ENCODE data around the gene SH3GLB2.
A peak's percentile ranks its signal among the peaks of the same experiment; 100 is the strongest.
"Not testable (repeated sequence)": the region's sequence is repeated elsewhere in the genome, so short reads cannot be mapped to it uniquely, and the experiment has no call there.

Gene SH3GLB2

GRCh38 chr9:129036923-129037766 is 9.0 kb upstream of the SH3GLB2 start:
- no peak for TF ChIP-seq POLR2A (IDR thresholded peaks at IDR 0.05; ENCODE audit: low read depth, low read length)
- FAIRE-seq (no peak), DNase-seq (ENCODE audit: insufficient read length, low spot score) (no peak)

GRCh38 chr9:129036241-129036922 is 8.3 kb upstream of the SH3GLB2 start, which contains the start of gene MIGA2:
MIGA2 (plus strand) TSS chr9:129036626; CDS start chr9:129040595, 3,969 bp downstream.
- TF ChIP-seq POLR2A (IDR thresholded peaks at IDR 0.05; ENCODE audit: low read depth, low read length): peak; percentile 93
- FAIRE-seq: peak; percentile 75
- DNase-seq (ENCODE audit: insufficient read length, low spot score): peak; percentile 99

- FAIRE-seq; DNase-seq (ENCODE audit: insufficient read length, low spot score): not testable (repeated sequence)
These were observed 7.7 kb upstream of the SH3GLB2 start for GRCh38 chr9:129035838-129036237.

GRCh38 chr9:129033216-129033615 is 5.1 kb upstream of the SH3GLB2 start:
- FAIRE-seq: no peak
- no peak for DNase-seq (ENCODE audit: insufficient read length, low spot score)
- TF ChIP-seq POLR2A (IDR thresholded peaks at IDR 0.05; ENCODE audit: low read depth, low read length): no peak

- no peak for TF ChIP-seq POLR2A (IDR thresholded peaks at IDR 0.05; ENCODE audit: low read depth, low read length)
- FAIRE-seq: no peak
- DNase-seq (ENCODE audit: insufficient read length, low spot score): no peak
These were observed 4.5 kb upstream of the SH3GLB2 start for GRCh38 chr9:129032541-129033159.

- FAIRE-seq (no peak), DNase-seq (ENCODE audit: insufficient read length, low spot score) (no peak)
- TF ChIP-seq POLR2A (IDR thresholded peaks at IDR 0.05; ENCODE audit: low read depth, low read length): no peak
These were observed 3.4 kb upstream of the SH3GLB2 start for GRCh38 chr9:129031514-129031913.

GRCh38 chr9:129030191-129030590 is 2.1 kb upstream of the SH3GLB2 start:
- TF ChIP-seq POLR2A (IDR thresholded peaks at IDR 0.05; ENCODE audit: low read depth, low read length): no peak
- FAIRE-seq (no peak), DNase-seq (ENCODE audit: insufficient read length, low spot score) (no peak)

- no peak for TF ChIP-seq POLR2A (IDR thresholded peaks at IDR 0.05; ENCODE audit: low read depth, low read length)
- FAIRE-seq (no peak), DNase-seq (ENCODE audit: insufficient read length, low spot score) (peak; percentile 84)
These were observed 393 bp downstream of the SH3GLB2 start for GRCh38 chr9:129027685-129028191.

- no peak for DNase-seq (ENCODE audit: insufficient read length, low spot score)
- FAIRE-seq: no peak
These were observed 877 bp downstream of the SH3GLB2 start for GRCh38 chr9:129027224-129027684.

GRCh38 chr9:129026442-129027223 is 1.5 kb downstream of the SH3GLB2 start:
- TF ChIP-seq POLR2A (IDR thresholded peaks at IDR 0.05; ENCODE audit: low read depth, low read length): no peak
- FAIRE-seq: no peak
- no peak for DNase-seq (ENCODE audit: insufficient read length, low spot score)

More at GRCh38 chr9:129027224-129027684, 877 bp downstream of the SH3GLB2 start:
- no peak for TF ChIP-seq POLR2A (IDR thresholded peaks at IDR 0.05; ENCODE audit: low read depth, low read length)

- FAIRE-seq (no peak), DNase-seq (ENCODE audit: insufficient read length, low spot score) (no peak)
- no peak for TF ChIP-seq POLR2A (IDR thresholded peaks at IDR 0.05; ENCODE audit: low read depth, low read length)
These were observed 4.3 kb downstream of the SH3GLB2 start for GRCh38 chr9:129023908-129024233.

- DNase-seq (ENCODE audit: insufficient read length, low spot score) (peak; percentile 98), FAIRE-seq (peak; percentile 69)
- no peak for TF ChIP-seq POLR2A (IDR thresholded peaks at IDR 0.05; ENCODE audit: low read depth, low read length)
These were observed 4.9 kb downstream of the SH3GLB2 start for GRCh38 chr9:129023036-129023907.

Measured in H54 (cell line).